ENCODE data around the gene TEX55.

DNA sequence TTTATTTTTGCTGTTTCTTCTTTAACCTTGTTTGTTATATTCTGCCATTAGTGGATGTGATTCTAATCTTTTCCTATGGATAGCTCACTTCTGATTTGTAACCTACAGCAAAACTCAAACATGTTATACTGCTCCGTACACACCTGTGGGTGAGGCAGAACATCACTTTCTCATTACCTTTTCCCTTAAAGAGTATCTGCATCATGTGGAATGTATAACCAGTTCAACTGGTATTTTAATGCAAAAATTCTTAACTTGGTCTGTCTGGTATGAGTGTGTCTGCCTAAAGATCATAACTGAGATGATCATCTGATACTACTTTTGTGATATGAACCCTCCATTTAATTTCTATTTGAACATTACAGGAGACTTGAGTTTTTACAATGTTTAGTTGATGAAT, 14.4 kb downstream of the TEX55 start:
- TF ChIP-seq EP300 (IDR thresholded peaks at IDR 0.05), result no peak
- TF ChIP-seq, protein P1, sequence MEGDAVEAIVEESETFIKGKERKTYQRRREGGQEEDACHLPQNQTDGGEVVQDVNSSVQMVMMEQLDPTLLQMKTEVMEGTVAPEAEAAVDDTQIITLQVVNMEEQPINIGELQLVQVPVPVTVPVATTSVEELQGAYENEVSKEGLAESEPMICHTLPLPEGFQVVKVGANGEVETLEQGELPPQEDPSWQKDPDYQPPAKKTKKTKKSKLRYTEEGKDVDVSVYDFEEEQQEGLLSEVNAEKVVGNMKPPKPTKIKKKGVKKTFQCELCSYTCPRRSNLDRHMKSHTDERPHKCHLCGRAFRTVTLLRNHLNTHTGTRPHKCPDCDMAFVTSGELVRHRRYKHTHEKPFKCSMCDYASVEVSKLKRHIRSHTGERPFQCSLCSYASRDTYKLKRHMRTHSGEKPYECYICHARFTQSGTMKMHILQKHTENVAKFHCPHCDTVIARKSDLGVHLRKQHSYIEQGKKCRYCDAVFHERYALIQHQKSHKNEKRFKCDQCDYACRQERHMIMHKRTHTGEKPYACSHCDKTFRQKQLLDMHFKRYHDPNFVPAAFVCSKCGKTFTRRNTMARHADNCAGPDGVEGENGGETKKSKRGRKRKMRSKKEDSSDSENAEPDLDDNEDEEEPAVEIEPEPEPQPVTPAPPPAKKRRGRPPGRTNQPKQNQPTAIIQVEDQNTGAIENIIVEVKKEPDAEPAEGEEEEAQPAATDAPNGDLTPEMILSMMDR (IDR thresholded peaks at IDR 0.05), result no peak
- no peak for TF ChIP-seq POLR2AphosphoS5 (IDR thresholded peaks at IDR 0.05)
- no peak for TF ChIP-seq POLR2A (IDR thresholded peaks at IDR 0.05)

All from gastroesophageal sphincter (tissue), 3 donors.